ENCODE data around the gene BRINP3.

BRINP3 gene

DNA sequence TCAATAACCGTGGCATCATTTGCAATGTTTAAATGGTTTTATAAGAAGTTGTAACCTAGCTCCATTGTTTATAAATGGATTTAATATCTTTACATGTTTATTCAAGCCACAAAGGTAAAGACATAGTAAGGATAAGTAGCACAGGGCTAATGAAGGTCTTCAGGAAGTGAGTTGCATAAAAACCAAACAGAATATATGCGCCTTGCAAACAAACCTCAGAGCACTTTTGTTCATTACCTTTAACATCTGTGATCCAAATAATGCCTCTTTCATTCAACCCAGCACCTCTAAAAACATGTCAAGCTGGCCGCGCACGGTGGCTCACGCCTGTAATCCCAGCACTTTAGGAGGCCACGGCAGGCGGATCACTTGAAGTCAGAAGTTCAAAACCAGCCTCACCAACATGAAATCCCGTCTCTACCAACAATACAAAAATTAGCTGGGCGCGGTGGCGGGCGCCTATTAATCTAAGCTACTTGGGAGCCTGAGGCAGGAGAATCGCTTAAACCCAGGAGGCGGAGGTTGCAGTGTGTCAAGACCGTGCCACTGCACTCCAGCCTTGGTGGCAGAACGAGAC, 25.3 kb downstream of the BRINP3 start:
- DNase-seq (ENCODE audit: low read depth in 3 of 3): no peak

DNA sequence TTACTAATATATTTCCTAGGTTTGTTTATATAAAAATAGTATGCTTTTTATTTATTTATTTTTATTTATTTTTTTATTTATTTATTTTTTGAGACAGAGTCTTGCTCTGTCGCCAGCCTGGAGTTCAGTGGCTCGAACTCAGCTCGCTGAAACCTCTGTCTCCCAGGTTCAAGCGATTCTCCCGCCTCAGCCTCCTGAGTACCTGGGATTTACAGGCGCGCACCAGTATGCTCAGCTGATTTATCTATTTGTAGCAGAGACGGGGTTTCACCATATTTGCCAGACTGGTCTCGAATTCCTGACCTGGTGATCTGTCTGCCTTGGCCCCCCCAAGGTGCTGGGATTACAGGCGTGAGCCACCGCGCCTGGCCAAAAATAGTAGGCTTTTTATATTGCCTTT, 33.2 kb downstream of the BRINP3 start:
- DNase-seq (ENCODE audit: low read depth in 3 of 3): no peak

DNA sequence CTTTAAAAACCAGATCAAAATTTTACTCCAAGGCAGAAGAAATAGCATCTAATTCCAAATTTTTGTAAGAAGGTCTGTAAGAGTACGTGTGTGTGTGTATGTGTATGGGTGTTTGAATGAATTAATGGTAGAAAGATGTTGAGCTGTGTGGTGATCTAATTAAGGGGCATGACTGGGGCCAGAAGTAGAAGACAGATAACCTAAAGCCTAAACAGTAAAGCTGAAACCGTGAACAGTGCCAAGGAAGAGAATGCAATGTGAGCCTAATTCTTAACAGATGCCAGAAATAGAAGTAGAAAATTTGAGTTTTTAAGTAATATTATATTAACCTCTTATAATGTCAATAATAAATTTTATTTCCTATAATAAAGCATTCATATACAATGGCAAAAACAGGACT, 38.2 kb downstream of the BRINP3 start:
- no peak for DNase-seq (ENCODE audit: low read depth in 3 of 3)

DNA sequence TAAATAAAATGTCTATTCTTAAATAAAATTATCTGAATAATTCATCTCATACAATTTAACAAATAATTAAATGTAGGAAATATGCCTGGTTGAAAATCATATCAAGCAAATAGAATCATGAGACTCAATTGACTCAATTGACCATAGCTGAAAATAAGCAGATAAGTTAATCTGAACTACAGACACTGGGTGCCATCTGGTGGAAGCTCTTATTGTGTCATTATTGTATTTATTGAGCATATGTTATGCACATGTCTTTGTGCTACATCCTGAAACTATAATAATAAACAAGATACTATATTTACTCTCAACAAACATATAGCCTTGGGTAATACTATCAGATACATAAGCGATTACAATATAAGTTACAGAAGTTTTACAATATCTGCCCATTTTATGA, 41.0 kb downstream of the BRINP3 start:
- no peak for DNase-seq (ENCODE audit: low read depth in 3 of 3)

DNA sequence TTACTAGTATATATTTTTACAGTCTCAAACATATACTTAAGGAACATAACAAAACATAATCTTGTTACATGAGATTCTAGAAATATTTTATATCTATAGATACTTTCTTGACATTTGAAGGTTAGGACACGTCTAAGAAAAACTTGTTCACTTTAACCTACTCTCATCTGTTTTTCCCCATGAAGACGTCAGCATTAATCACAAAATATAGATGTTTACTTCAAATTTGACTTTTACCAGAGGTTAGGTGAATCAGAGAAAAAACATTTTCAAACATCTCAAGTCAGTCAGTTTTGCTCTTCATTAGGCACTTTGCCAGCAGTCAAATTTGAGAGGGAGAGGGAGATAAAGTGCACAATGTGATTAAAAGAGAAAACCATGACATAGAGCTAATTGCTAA, 47.7 kb downstream of the BRINP3 start:
- DNase-seq (ENCODE audit: low read depth in 3 of 3): no peak

DNA sequence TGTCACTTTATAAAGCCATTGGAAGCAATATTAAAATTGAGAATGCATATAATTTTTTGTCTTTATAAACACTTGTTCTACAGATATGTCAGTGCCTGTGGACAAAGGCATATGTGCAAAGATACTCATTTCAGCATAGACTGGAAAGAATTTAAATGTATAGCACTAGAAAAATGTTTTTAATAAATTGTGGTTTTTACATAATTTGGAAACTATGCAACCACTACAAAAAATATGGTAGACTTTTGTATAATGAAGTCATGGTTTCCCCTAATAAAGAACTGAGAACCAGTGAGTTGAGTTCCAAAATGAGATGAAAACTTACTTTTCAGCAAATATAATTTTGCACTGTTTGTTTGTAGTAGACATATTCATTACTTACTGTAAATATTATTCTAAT, 48.5 kb downstream of the BRINP3 start:
- DNase-seq (ENCODE audit: low read depth in 3 of 3): no peak

GRCh38 chr1:190416239-190416638, 61.4 kb downstream of the BRINP3 start:
- DNase-seq (ENCODE audit: low read depth in 3 of 3): no peak

GRCh38 chr1:190413142-190413541, 64.5 kb downstream of the BRINP3 start:
- no peak for DNase-seq (ENCODE audit: low read depth in 3 of 3)

- no peak for DNase-seq (ENCODE audit: low read depth in 3 of 3)
These were observed 74.3 kb downstream of the BRINP3 start for GRCh38 chr1:190403402-190403801.

DNA sequence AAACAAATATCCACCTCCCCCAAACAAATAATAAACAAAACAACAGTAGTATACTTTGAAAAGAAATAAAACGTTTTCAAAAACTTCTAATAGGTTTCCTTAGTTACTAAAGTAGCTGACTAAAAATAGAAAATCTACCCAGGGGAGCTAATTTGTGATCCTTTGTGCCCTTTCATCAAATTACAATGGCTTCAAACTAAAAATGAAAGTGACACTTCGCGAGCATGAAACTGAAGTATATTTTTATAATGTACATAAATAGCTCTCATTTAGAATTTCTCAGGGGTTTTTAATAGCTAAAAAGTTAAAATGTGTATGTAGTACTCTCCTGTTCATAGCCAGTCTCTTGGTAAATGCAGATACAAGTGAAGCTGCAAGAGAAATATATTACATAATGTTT, 78.4 kb downstream of the BRINP3 start:
- no peak for DNase-seq (ENCODE audit: low read depth in 3 of 3)

DNA sequence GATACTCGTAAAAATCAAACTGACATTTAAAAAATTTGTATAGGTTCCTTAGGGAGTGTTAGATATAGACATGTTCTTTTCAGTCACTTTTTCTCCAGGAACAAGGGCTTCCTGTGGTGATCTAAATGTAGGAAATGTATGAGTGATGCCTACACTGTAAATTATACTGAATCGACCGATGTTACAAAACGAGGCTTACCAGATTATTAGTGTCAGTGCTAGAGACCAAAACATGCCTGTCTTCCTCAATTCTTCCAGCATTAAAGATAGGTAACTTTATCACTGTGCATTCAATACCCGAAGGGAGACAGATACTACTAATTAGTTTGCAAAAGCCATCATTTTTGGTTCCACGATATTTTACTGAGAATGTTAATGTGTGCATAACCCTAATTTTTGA, 86.1 kb downstream of the BRINP3 start:
- no peak for DNase-seq (ENCODE audit: low read depth in 3 of 3)

GRCh38 chr1:190377991-190378390, 99.7 kb downstream of the BRINP3 start:
- DNase-seq (ENCODE audit: low read depth in 3 of 3): no peak

GRCh38 chr1:190377294-190377693, 100.4 kb downstream of the BRINP3 start:
- DNase-seq (ENCODE audit: low read depth in 3 of 3): no peak

DNA sequence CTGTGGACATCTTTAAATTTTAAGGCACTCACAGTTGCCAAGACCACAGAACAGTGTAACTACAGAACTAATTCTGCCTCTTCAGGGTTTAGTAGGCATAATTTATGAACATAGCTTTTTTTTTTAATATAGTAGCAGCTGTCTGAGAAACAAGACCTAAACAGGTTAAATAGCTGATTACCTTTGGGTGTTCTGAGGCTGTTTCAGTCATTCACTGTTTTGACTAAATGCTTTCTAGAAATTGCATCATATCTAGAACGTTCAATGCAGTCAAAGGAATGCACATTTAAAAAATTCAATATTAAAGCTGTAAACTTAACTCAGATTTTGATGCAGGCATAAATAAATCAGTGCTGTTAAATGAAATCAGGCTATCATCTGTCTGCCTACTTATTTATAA, 101.6 kb downstream of the BRINP3 start:
- DNase-seq (ENCODE audit: low read depth in 3 of 3): no peak

DNA sequence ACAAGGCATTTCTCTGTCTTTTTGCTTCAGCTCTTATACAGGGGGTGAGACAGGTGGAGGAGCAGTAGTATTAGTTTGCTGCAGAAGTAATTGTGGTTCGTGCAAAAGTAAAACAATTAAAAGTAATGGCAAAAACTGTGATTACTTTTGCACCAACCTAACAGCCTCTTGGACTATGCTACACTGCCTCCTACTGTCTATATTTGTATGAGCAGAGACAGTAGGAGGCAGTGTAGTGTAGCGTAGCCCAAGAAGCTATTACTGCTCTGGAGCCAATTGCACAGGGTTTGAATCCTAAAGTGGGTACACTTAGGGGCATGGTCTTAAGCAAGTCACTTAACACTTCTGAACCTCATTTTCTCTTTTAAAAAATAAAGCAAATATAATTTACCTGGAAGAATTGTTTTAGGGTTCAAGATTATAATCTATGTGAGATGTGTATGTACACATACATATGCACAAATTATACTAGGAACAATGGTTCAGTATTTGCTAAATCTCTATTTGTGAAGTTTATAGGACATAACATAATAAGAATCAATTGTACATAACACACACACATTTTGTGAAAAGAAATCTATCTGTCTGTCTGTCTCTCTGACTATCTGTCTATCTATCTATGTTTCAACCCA, 103.8 kb downstream of the BRINP3 start:
- DNase-seq (ENCODE audit: low read depth in 3 of 3): no peak

GRCh38 chr1:190367200-190367599, 110.5 kb downstream of the BRINP3 start:
- no peak for DNase-seq (ENCODE audit: low read depth in 3 of 3)

DNA sequence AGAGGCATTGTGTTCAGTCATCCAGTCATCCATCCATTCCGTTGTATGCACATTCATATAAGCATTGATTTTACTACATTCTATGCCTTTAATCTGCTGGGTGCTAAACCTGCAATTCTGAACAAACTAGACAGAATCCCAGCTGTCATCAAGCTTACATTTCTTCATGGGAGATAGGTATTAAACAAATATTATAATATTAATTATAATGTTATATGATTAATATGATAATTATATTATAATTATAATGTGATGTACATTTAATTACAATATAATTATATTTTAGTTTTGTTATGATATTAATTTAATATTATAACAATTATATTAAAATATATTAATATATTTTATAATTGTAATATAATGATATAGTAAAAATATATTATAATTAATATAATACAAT, 112.4 kb downstream of the BRINP3 start:
- no peak for DNase-seq (ENCODE audit: low read depth in 3 of 3)

GRCh38 chr1:190353538-190354101, 124.0 kb downstream of the BRINP3 start:
- DNase-seq (ENCODE audit: low read depth in 3 of 3): no peak

GRCh38 chr1:190344454-190344853, 133.2 kb downstream of the BRINP3 start:
- DNase-seq (ENCODE audit: low read depth in 3 of 3): no peak

DNA sequence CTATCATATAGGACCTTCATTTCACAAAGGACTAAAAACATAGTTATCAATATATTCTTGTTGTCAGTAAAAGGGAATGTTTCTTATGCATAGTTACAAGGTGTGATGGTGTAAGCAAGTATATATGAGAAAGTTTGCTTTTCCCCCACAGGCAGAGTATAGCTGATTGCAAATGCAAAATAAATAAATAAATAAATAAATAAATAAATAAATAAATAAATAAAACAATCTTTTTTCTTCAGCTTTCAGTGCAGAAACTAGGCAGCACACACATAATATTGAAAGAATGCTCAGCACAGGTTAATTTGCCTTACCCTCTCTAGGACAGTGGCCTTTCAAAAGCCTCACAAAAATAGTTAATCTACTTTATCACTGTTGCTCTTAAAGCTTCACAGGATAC, 138.8 kb downstream of the BRINP3 start:
- no peak for DNase-seq (ENCODE audit: low read depth in 3 of 3)

- no peak for DNase-seq (ENCODE audit: low read depth in 3 of 3)
These were observed 148.8 kb downstream of the BRINP3 start for GRCh38 chr1:190328871-190329270.

DNA sequence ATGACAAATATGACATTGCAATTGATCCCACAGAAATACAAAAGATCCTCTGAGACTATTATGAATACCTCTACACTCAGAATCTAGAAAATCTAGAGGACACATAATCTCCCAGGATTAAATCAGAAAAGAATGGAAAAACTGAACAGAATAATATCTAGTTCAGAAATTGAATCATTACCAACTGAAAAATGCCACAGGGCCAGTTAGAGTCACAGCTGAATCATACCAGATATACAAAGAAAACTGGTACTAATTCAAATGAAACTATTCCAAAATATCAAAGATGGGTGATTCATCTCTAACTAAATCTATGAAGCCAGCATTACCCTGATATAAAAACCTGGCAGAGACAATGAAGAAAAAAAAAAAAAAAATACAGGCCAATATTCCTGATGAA, 149.3 kb downstream of the BRINP3 start:
- no peak for DNase-seq (ENCODE audit: low read depth in 3 of 3)

DNA sequence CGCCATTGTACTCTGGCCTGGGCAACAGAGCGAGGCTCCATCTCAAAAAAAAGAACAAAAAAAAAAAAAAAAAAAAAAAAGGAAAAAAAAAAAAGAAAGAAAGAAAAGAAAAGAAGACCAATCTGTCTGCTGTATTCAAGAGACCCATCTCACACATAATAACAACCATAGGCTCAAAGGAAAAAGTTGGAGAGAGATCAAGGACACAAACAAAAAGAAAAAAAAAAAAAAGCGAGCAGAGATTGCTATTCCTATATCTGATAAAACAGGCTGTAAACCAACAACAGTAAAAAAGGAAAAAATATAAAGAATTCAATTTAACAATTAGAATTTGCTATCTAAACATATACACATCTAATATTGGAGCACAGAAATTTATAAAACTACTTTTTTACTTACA, 150.4 kb downstream of the BRINP3 start:
- DNase-seq (ENCODE audit: low read depth in 3 of 3): no peak

GRCh38 chr1:190323530-190323929, 154.1 kb downstream of the BRINP3 start:
- no peak for DNase-seq (ENCODE audit: low read depth in 3 of 3)
